Measurements from ENCODE around the gene SLX9.
A peak's percentile ranks its signal among the peaks of the same experiment; 100 is the strongest.
"Not testable (repeated sequence)": the region's sequence is repeated elsewhere in the genome, so short reads cannot be mapped to it uniquely, and the experiment has no call there.

Gene SLX9

DNA sequence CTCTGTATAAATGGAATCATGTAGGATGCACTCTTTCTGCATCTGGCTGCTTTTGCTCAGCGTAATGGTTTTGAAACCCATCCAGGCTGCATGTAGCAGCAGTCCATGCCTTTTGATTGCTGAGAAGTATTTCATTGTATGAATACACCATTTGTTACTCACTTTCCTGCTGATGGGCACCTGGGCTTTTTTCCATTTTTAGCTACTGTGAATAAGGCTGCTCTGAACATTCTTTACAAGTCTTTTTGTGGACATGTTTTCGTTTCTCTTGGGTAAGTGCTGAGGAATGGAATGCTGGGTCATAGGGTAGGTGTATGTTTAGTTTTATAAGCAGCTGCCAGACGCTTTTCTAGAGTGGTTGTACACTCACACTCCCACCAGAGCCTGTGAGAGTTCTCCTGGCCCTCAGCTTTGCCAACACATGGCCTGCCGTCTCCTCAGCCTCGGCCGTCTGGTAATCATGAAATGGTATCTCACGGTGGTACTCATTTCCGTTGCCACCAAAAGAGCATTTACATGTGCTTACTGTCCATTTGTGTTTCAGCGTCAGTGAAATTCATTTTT lies 22.7 kb downstream of the SLX9 start:
- no peak for DNase-seq

GRCh38 chr21:44964381-44964780 lies 24.6 kb downstream of the SLX9 start:
- no peak for DNase-seq

- no peak for DNase-seq
Measured at GRCh38 chr21:44965251-44966022, 25.6 kb downstream of the SLX9 start.

DNA sequence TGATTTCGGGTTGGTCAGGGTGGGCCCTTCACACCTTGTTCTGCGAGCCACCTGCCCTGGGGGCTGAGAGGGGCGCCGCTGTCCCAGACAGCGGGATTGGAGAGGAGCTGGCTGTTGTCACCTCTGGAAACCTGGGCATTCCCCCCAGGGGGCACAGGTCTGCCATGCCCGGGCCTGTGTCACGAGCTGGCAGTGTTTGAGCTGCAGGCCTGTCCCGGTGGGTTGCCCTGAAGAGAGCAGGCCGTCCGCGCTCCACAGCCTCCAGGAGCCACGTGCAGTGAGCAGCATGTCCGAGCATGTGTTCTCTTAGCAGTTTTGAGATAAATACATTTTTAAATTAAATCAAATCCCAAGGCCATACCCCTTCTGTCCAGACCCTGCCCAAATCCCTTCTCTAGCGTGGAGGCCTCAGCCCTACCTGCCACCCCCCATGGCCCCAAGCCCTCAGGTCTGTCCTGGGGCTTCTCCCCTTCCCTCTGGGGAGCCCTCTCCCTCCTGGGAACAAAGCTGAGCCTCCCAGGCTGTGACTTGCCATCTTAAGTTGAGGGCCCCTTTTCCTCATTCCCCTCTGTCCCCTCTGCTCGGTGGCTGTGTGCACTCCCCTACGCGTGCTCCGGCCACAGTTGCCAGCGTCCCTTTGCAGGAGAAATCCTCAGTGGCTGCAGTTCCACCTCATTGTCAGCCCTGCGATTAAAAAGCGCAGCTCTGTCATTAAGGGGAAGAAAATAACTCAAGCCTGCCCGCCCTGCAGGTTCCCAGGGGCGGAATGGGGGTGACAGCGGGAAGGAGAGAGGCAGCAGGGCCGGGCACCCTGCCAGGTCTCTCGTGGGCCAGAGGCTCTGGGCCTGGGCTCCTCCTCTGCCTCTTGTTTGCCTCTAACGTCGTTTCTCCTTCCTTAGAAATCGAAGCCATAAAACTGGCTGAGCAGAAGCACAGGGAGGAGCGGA lies 26.6 kb downstream of the SLX9 start:
- peak; percentile 80 for DNase-seq

- DNase-seq: no peak
Measured at GRCh38 chr21:44967082-44968047, 27.5 kb downstream of the SLX9 start.

DNA sequence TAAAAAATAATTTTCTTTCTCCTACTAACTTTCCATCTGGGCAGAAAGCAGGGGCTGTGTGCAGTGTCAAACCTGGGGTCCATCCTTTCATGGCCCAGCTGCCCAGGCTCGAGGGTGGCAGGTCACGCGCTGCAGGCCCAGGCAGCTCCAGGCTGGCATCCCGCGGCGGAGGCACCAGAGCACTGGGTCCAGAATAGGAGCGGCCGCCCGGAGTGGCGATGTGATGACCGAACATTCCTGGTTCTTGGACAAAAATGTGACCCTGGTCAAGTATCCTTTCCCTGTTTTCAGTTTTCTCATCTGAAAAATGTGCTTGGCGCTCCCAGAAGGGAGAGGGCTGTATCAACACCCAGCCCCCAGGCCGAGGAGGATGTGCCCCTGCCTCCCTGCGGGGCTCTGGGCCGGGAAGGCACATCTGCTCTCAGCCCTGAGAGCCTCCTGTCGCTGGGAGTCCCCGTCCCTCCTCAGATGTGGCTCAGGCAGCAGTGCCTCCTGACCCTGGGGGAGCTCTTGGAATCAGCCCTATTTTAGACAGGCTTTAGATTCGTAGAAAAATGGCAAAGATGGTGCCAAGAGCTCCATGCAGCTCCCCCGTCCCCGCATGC lies 29.3 kb downstream of the SLX9 start:
- DNase-seq: no peak

DNA sequence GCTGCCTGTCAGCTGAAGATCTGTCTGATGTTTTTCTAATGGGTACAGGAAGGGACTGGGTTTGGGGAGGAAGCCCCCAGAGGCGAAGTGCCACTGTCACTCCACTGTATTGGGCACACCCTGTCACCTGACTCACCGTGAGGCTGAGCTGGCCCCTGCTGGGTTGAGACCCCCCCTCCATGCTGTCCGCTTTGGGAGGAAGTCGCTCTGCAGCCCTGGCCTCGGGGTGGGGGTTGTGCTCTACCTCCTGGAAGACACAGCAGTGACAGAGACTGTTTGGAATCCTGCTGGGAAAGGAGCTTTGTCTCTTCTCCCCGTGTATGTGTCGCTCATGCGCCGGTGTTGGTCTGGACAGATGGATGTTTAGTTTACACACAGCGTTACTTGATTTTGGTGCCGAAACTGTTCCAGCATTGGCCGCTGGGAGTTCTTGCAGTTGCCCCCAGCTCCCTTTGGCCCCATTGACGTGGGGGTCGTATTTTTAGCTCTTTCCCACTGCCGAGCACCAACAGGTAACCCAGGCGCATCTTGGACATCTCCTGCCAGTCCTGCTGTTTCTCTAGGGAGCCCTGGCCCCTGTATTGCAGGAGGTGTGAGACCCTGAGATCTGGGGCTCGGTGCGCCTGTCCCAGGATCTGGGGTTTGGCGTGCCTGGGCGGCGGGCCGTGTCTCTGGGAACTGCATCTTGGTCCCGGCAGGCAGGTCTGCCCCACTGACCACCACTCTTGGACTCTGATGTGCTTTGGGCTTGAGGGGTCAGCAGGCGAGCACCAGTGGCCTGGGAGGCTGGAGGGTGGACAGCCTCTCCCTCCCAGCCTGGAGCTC lies 30.3 kb downstream of the SLX9 start:
- no peak for DNase-seq

DNA sequence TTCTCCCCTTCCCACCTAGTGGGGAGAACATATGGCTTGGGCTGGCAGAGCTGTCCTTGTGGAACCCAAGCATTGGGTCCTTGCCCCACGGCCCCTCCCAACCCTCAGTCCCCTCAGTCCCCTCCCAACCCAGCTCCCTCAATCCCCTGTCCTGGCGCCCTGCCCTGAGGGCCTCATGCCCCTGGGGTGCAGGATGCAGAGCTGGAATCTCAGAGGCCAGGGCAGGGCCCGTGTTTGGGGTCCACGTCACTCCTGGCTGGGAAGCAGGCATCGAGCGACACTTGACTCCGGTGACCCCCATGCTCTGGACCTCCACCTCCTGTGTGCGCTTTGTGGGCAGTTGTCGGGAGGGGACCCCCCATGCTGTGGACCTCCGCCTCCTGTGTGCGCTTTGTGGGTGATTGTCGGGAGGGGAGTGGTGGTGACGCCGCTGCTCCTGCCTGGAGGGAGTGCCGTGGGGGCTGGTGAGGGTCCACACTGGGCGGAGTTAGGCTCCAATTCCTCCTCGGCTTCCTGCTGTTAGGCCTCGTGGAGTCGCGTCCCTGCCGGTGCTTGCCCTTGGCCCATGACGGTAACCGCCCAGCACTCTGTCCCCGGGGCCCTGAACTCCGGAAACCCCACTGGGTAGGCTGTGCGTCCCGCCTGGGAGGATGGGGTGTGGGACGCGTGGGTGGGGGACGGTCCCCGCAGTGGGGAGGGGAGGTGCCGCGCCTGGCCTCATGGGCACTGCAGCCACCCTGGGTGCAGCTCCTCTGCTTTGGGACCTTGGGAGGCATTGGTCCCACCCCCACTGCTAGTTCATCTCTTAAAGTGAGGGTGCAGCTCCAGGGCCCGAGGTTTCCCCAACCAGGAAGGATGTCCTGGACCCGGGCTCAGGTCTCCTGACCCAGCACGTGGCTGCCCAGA lies 31.2 kb downstream of the SLX9 start:
- no peak for DNase-seq

- no peak for DNase-seq
Measured at GRCh38 chr21:44971672-44971995, 31.8 kb downstream of the SLX9 start.

DNA sequence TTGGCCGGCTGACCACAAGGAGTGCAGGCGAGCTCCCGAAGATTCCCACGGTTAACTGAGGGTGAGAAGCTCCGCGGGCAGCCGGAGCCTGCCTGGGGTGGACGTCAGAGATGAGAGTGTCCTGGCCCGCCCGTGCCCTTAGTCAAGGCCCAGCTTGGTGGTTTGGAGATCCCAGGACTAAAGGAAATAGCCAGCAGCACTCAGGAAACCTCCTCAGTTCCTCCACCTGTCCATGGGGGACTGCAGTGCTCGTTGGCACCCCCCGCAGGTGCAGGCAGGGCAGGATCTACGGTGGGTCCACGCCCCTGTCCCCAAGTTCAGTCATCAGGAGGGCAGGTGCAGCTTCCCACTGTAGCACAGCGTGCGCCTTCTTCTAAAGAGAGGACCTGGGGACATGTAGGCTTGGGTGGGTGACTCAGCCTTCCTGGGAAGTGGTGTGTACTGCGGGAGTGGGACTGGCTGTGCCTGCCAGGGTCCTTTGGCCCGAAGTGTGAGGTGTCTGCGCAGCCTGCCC lies 32.5 kb downstream of the SLX9 start:
- no peak for DNase-seq

DNA sequence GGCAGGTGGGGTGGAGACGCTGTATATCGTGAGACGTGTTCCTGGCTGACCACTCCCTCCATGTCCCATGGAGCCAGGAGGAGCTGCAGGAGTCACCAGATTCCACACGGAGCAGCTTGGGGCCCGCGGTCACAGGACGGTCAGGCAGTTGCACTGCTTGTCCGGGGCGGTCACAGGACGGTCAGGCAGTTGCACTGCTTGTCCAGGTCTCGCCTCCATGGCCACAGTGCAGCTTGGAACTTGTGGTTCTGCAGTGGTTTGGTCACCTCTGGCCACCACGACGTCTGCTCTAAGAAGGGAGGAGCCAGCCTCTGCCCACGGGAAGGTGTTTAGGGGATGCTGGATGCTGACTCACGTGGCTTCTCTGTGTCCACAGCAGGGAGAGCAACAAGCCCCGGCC lies 33.0 kb downstream of the SLX9 start:
- DNase-seq: no peak

DNA sequence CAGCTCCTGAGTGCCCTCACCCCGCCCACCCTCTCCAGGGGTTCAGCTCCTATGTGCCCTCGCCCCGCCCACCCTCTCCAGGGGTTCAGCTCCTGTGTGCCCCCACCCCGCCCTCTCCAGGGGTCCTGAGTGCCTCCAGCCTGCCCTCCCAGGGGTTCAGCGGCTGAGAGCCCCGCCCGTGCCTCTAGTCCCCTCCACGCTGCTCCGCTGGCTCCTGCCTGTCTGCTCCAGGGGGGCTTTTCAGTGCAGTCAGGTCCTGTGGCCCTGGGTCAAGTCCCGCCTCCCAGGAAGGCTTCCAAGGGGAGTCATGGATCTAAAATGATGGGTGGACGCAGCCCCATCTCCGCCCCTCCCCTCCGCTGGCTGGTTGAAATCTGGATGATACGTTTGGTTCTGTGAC lies 33.8 kb downstream of the SLX9 start:
- DNase-seq: no peak

DNA sequence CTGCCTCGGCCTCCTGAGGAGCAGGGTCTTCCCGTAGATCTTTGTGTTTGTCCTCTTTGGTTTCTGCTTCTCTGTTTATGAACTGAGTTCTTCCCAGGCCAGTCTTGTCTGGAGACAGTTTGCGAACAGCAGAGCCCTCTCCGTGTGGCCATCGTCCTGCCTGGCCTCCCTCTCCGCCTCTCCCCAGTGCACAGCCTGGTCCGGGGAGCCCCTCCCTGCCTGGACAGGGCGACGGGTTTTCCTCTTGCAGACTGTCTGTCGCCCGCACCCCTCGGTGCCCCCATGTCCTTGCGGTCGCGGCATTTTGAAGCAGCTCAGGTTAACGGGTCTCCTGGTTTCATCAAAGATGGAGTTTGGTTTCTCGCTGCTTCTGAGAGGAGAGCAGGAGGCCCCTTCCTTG lies 34.8 kb downstream of the SLX9 start:
- DNase-seq: no peak

- DNase-seq: no peak
Measured at GRCh38 chr21:44975720-44976555, 36.1 kb downstream of the SLX9 start.

GRCh38 chr21:44976556-44977393 lies 36.9 kb downstream of the SLX9 start:
- not testable (repeated sequence) for DNase-seq

DNA sequence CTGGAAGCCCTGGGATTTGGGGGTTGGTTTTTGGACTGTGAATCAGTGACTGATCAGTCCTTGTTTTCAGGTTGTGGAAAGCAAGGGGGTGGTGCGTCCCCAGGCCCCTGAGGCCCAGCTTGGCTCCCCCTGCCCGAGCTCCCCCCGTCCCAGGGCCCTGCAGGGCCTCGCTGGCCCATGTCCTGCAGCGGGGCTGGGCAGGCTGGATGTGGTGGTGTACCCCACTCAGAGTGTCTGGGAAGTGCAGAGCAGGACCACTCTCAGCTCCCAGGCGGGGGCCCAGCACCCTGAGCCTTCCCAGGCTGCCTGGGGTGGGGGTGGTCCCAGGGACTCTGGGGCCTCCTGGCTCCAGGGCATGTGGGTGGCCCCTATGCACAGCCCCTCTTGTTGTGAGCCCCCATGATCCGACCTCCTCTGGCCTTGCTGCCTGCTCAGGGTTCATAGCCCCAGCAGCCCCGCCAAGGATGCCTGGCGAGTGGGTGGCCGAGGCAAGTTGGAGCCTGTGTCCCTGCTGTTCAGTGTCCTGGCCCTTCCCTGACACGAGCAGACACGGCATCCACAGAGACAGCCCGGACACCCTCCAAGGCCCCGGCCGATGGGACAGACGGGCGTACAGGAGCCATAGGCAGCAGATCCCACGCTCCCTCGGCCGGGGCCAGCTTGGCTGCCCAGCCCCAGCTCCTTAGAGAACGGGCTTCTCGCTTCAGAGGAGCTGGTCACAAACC lies 37.9 kb downstream of the SLX9 start:
- no peak for DNase-seq
